CD8-positive, alpha-beta memory T cell (primary cell): Measurements from ENCODE around the gene DAO. TPM values are rescaled to one million over a fixed set of nuclear protein-coding genes. Genes with fewer than 3 reads are reported as not detected.

Source experiments
- CTCF ChIA-PET: fragments of 350-600 bp; sonication (Branson Sonifier 250); formaldehyde crosslinking; loops from one replicate; lab custom pipeline; 2021; ENCODE audit warnings: antibody characterized with exemption; lab: Charles Lee
- POLR2A ChIA-PET: fragments of 350-600 bp; sonication (Branson Sonifier 250); formaldehyde crosslinking; loops from one replicate; lab custom pipeline; 2021; ENCODE audit warnings: antibody characterized with exemption; lab: Charles Lee
- DNase-seq, 5 donors: peaks; one replicate each; pipeline versions ENCODE4 v3.0.0 to v3.0.0-alpha.2; 2020 to 2022; ENCODE audit warnings: mixed read lengths in 1 of 5
- H3K27ac ChIP-seq: one replicate; pipeline ENCODE4 v1.7.0; 2013; ENCODE audit warnings: low read depth, mild to moderate bottlenecking, low read length, moderate library complexity
- H3K27me3 ChIP-seq: 2 replicates; pipeline ENCODE4 v1.7.0; 2013; ENCODE audit warnings: low read length, mild to moderate bottlenecking; ENCODE audit not compliant: insufficient read depth, poor library complexity, severe bottlenecking
- H3K36me3 ChIP-seq: 2 replicates; pipeline ENCODE4 v1.7.0; 2013; ENCODE audit warnings: mild to moderate bottlenecking, low read length, moderate library complexity; ENCODE audit not compliant: insufficient read depth
- H3K4me1 ChIP-seq: 2 replicates; pipeline ENCODE4 v1.7.0; 2013; ENCODE audit warnings: mild to moderate bottlenecking, low read length, moderate library complexity; ENCODE audit not compliant: insufficient read depth
- H3K4me3 ChIP-seq: 2 replicates; pipeline ENCODE4 v1.7.0; 2013; ENCODE audit warnings: mild to moderate bottlenecking, low read length
- H3K9me3 ChIP-seq: 2 replicates; pipeline ENCODE4 v1.7.0; 2013; ENCODE audit warnings: mild to moderate bottlenecking, low read length
- H3K27ac Mint-ChIP-seq, 8 donors: one replicate each; pipeline ENCODE4 v1.8.0; 2020 to 2021; ENCODE audit warnings: mixed read lengths in 8 of 8, mild to moderate bottlenecking in 6 of 8, inconsistent platforms in 3 of 8, moderate library complexity in 3 of 8
- H3K27me3 Mint-ChIP-seq, 2 donors: one replicate each; pipeline ENCODE4 v1.8.0; 2020 to 2021; ENCODE audit warnings: mixed read lengths in 2 of 2, mild to moderate bottlenecking in 1 of 2, moderate library complexity in 1 of 2
- H3K36me3 Mint-ChIP-seq, 3 donors: one replicate each; pipeline ENCODE4 v1.8.0; 2020 to 2021; ENCODE audit warnings: mixed read lengths in 3 of 3, inconsistent platforms in 1 of 3, mild to moderate bottlenecking in 1 of 3
- H3K4me1 Mint-ChIP-seq, 3 donors: one replicate each; pipeline ENCODE4 v1.8.0; 2020 to 2021; ENCODE audit warnings: mixed read lengths in 3 of 3, inconsistent platforms in 1 of 3, mild to moderate bottlenecking in 1 of 3
- H3K4me3 Mint-ChIP-seq, 7 donors: one replicate each; pipeline ENCODE4 v1.8.0; 2020 to 2021; ENCODE audit warnings: mixed read lengths in 7 of 7, mild to moderate bottlenecking in 6 of 7, moderate library complexity in 4 of 7, inconsistent platforms in 2 of 7
- H3K9me3 Mint-ChIP-seq, 5 donors: one replicate each; pipeline ENCODE4 v1.8.0; 2020 to 2022; ENCODE audit warnings: mixed read lengths in 5 of 5, mild to moderate bottlenecking in 3 of 5, moderate library complexity in 2 of 5, inconsistent platforms in 1 of 5
- polyA plus RNA-seq: library from polyadenylated mRNA; unstranded; fragments of 300-500 nt; fragmentation: Illumina TruSeq; gene quantifications from one replicate; pipeline ENCODE4 v1.2.3, GENCODE V29; 2021
- total RNA-seq, 2 experiments: library from RNA; stranded (reverse); gene quantifications; one replicate each; pipeline ENCODE4 v1.2.3, GENCODE V29; 2021

The DAO gene
- not detected for total RNA-seq
- not detected for polyA plus RNA-seq

- H3K4me1 Mint-ChIP-seq, result peaks cover 0 to 4% (median 4%) of the 10 kb centered on the region in 3 donors
- no peak within 1 kb of the TSS for H3K4me3 Mint-ChIP-seq
- no peaks in the 10 kb centered on the region for H3K36me3 Mint-ChIP-seq
- H3K27ac Mint-ChIP-seq, result no peak within 1 kb of the TSS
- H3K4me1 ChIP-seq, result no peaks in the 10 kb centered on the region
- H3K9me3 Mint-ChIP-seq, result peaks cover 0 to 4% (median 0%) of the 10 kb centered on the region in 5 donors
- H3K27me3 Mint-ChIP-seq, result peaks cover 1 to 7% of the 10 kb centered on the region in 2 donors
- no peak within 1 kb of the TSS for H3K27ac ChIP-seq
- H3K9me3 ChIP-seq, result no peaks in the 10 kb centered on the region
- ChIA-PET POLR2A (interaction anchor here (0.6 kb wide), 1 partner anchor 204 kb away, joined by 3 read pairs; no protein-coding TSS in a partner anchor), CTCF (no interaction called here)
- H3K36me3 ChIP-seq, result no peaks in the 10 kb centered on the region
- no peak within 1 kb of the TSS for H3K4me3 ChIP-seq
- no peaks in the 10 kb centered on the region for H3K27me3 ChIP-seq
- DNase-seq, result no peak
Measured at GRCh38 chr12:108879615-108880254, at the start of gene DAO. Gene DAO (plus strand): TSS chr12:108880092. CDS start chr12:108885007, 4,915 bp downstream.

DNA sequence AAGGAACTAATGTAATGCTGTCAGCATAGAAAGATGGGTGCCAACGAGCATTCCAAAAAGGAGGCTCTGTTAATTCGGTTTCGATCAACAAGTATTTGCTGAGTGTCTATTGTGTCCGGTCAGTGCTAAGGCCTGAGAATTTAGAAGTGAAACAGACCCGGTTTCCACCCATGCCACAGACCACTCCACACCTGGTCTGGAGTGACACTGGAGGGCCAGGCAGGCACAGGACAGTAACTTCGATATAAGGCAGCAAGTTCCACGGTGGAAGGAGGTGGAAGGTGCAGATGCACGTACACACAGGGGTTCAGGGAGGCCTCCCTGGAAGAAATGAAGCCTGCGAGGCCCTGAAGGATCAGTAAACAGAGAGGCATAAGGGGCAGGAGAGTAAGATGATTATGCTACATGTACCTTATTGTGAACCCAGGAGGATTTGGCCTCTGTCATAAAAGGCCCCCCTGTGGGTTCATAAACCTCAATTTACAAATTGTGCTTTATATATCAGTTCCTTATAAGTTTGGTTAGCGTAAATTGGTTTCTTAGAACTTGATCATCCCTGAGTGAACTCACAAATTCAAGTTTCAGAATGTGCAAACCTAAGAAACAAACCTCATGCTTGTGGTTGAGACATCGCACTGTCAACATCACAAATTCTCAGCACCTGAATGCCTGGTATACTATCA is 48.4 kb upstream of the DAO start:
- Mint-ChIP-seq H3K27me3 (peaks cover 0 to 2% of the 10 kb centered on the region in 2 donors), H3K27ac (peak overlapping the region; percentile 69 to 92 (median 84)), H3K4me3 (peak overlapping the region in 3 of 7 donors; percentile 26 to 55 (median 50)), H3K9me3 (no peaks in the 10 kb centered on the region), H3K4me1 (peaks cover 21 to 47% (median 31%) of the 10 kb centered on the region in 3 donors), H3K36me3 (peaks cover 3 to 60% (median 21%) of the 10 kb centered on the region in 3 donors)
- Histone ChIP-seq H3K4me3 (no peak overlapping the region), H3K9me3 (no peaks in the 10 kb centered on the region), H3K36me3 (peaks cover 3% of the 10 kb centered on the region), H3K27me3 (no peaks in the 10 kb centered on the region), H3K4me1 (peaks cover under 1% of the 10 kb centered on the region), H3K27ac (no peak overlapping the region)
- CTCF ChIA-PET, result no interaction called here
- DNase-seq, result no peak
- POLR2A ChIA-PET, result no interaction called here

DNA sequence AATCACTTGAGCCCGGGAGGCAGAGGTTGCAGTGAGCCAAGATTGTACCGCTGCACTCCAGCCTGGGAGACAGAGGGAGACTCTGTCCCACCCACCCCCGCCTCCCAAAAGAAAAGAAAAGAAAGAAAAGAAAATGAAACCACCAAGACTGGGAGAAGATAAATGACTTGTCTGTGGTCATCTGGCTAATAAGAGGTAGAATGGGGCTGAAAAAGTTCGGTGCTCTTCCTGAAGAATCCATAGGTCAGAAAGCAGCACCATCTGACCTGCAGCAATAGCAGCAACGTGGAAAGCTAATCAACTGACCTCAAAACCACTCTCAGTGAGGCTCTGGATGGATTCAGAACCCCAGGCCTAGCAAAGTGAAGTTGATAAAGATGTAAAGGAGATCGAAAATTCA is 47.7 kb upstream of the DAO start:
- H3K9me3 ChIP-seq, result no peaks in the 10 kb centered on the region
- H3K36me3 Mint-ChIP-seq, result peaks cover 3 to 54% (median 16%) of the 10 kb centered on the region in 3 donors
- H3K27me3 Mint-ChIP-seq, result peaks cover 0 to 2% of the 10 kb centered on the region in 2 donors
- ChIA-PET CTCF (interaction anchor here (1.5 to 1.6 kb wide), 2 partner anchors 10 to 167 kb away, joined by 3 to 4 read pairs; no protein-coding TSS in a partner anchor), POLR2A (no interaction called here)
- H3K27ac ChIP-seq, result no peak overlapping the region
- no peaks in the 10 kb centered on the region for H3K4me1 ChIP-seq
- no peak overlapping the region for H3K4me3 ChIP-seq
- no peak overlapping the region for H3K4me3 Mint-ChIP-seq
- H3K9me3 Mint-ChIP-seq, result no peaks in the 10 kb centered on the region
- peaks cover 5% of the 10 kb centered on the region for H3K36me3 ChIP-seq
- H3K27me3 ChIP-seq, result no peaks in the 10 kb centered on the region
- DNase-seq, result no peak
- peak overlapping the region in 6 of 8 donors; percentile 15 to 85 (median 60) for H3K27ac Mint-ChIP-seq
- H3K4me1 Mint-ChIP-seq, result peaks cover 17 to 47% (median 31%) of the 10 kb centered on the region in 3 donors

DNA sequence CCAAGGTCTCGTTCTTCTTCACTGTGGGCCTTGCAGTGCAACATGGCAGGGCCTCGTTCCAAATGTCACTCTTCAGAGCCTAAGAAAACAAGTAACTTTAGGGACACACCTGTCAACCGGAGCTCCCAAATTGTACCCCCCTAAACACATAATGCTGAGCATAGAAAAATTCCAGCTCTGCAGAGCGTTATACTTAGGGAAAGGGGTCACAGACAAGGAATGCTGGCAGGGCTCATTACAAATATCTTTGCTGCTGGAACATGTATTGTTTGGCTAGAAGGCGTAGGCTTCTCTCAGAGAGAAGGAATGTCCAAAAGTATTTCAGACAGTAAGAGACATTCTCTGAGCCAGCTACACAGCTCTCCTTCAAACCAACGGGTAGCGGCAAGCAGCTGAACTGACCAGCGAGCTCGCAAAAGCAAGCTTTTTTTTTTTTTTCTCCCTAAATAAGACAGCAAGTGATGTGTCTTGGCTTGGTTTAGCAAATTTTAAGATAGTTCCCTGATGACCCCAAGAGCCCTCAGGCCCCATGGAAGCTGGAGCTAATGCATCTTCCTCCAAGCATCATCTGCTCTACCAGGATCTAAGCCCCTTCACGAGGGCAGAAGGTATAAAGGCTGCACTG is 47.0 kb upstream of the DAO start:
- H3K9me3 Mint-ChIP-seq, result no peaks in the 10 kb centered on the region
- ChIA-PET CTCF (interaction anchor here (1.0 to 1.6 kb wide), 3 partner anchors 11 to 215 kb away, joined by 3 to 4 read pairs (median 3); no protein-coding TSS in a partner anchor), POLR2A (interaction anchor here (0.6 kb wide), 1 partner anchor 215 kb away, joined by 5 read pairs; no protein-coding TSS in a partner anchor)
- H3K36me3 Mint-ChIP-seq, result peaks cover 3 to 51% (median 15%) of the 10 kb centered on the region in 3 donors
- Histone ChIP-seq H3K4me1 (peaks cover 5% of the 10 kb centered on the region), H3K27ac (no peak overlapping the region), H3K36me3 (peaks cover 5% of the 10 kb centered on the region), H3K9me3 (no peaks in the 10 kb centered on the region), H3K4me3 (no peak overlapping the region), H3K27me3 (no peaks in the 10 kb centered on the region)
- no peak for DNase-seq
- no peak overlapping the region for H3K4me3 Mint-ChIP-seq
- H3K27me3 Mint-ChIP-seq, result peaks cover 0 to 2% of the 10 kb centered on the region in 2 donors
- H3K4me1 Mint-ChIP-seq, result peaks cover 22 to 54% (median 38%) of the 10 kb centered on the region in 3 donors
- peak overlapping the region in 3 of 8 donors; percentile 19 to 39 (median 38) for H3K27ac Mint-ChIP-seq

GRCh38 chr12:108833355-108833733 is 46.5 kb upstream of the DAO start:
- H3K4me1 Mint-ChIP-seq, result peaks cover 27 to 59% (median 43%) of the 10 kb centered on the region in 3 donors
- peaks cover 3 to 49% (median 12%) of the 10 kb centered on the region in 3 donors for H3K36me3 Mint-ChIP-seq
- no peaks in the 10 kb centered on the region for H3K9me3 ChIP-seq
- ChIA-PET POLR2A (no interaction called here), CTCF (interaction anchor here (1.0 to 1.6 kb wide), 3 partner anchors 11 to 215 kb away, joined by 3 to 4 read pairs (median 3); no protein-coding TSS in a partner anchor)
- no peak overlapping the region for H3K4me3 ChIP-seq
- H3K9me3 Mint-ChIP-seq, result no peaks in the 10 kb centered on the region
- no peak overlapping the region for H3K4me3 Mint-ChIP-seq
- no peak for DNase-seq
- H3K27me3 ChIP-seq, result no peaks in the 10 kb centered on the region
- peaks cover 10% of the 10 kb centered on the region for H3K4me1 ChIP-seq
- H3K36me3 ChIP-seq, result peaks cover 5% of the 10 kb centered on the region
- no peak overlapping the region for H3K27ac ChIP-seq
- peak overlapping the region in 1 of 8 donors; percentile 38 for H3K27ac Mint-ChIP-seq
- peaks cover 0 to 2% of the 10 kb centered on the region in 2 donors for H3K27me3 Mint-ChIP-seq

- Histone ChIP-seq H3K27ac (no peak overlapping the region), H3K4me3 (no peak overlapping the region), H3K27me3 (no peaks in the 10 kb centered on the region), H3K4me1 (peaks cover 15% of the 10 kb centered on the region), H3K9me3 (no peaks in the 10 kb centered on the region), H3K36me3 (peaks cover 5% of the 10 kb centered on the region)
- H3K27me3 Mint-ChIP-seq, result peaks cover 0 to 2% of the 10 kb centered on the region in 2 donors
- no peak overlapping the region for H3K4me3 Mint-ChIP-seq
- peaks cover 33 to 62% (median 48%) of the 10 kb centered on the region in 3 donors for H3K4me1 Mint-ChIP-seq
- H3K36me3 Mint-ChIP-seq, result peaks cover 3 to 44% (median 12%) of the 10 kb centered on the region in 3 donors
- DNase-seq, result no peak
- no peaks in the 10 kb centered on the region for H3K9me3 Mint-ChIP-seq
- peak overlapping the region in 2 of 8 donors; percentile 42 to 72 for H3K27ac Mint-ChIP-seq
- CTCF ChIA-PET, result interaction anchor here (1.6 kb wide), 1 partner anchor 169 kb away, joined by 4 read pairs; no protein-coding TSS in a partner anchor
- POLR2A ChIA-PET, result no interaction called here
Measured at GRCh38 chr12:108833757-108834472, 46.0 kb upstream of the DAO start.

DNA sequence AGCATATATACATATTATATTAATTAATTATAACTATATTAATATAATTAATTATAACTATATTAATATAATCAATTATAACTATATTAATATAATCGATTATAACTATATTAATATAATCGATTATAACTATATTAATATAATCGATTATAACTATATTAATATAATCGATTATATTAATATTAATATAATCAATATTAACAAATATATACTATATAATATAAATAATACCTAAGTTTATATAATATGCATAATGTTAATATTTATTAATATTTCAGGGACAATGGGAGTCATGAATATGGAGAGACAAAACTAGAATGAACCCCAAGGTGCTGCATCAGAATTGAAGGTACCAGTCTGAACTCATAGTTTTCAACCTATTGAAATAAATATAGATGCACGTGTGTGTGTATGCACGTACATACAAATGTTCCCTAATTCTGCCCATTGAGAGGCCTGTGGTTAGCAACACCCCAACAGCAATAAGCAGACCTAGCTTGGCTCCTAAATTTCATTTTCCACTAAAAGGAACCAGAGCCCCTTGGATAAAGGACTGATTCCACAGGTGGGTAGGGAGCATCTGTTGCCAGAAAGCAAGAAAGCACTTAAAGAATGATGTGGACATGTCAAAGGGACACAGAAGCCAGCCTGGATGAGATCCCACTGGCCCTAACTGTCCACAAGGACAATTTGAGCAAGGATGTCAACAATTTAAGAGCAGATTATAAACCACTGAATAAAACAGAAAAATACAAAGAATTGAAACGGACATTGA is 43.8 kb upstream of the DAO start:
- H3K4me3 Mint-ChIP-seq, result no peak overlapping the region
- peaks cover 48 to 72% (median 62%) of the 10 kb centered on the region in 3 donors for H3K4me1 Mint-ChIP-seq
- CTCF ChIA-PET, result no interaction called here
- POLR2A ChIA-PET, result no interaction called here
- H3K9me3 ChIP-seq, result no peaks in the 10 kb centered on the region
- H3K27ac Mint-ChIP-seq, result peak overlapping the region in 6 of 8 donors; percentile 37 to 98 (median 74)
- no peak overlapping the region for H3K27ac ChIP-seq
- no peak overlapping the region for H3K4me3 ChIP-seq
- no peak for DNase-seq
- peaks cover 5% of the 10 kb centered on the region for H3K36me3 ChIP-seq
- H3K9me3 Mint-ChIP-seq, result no peaks in the 10 kb centered on the region
- peaks cover 3 to 31% (median 10%) of the 10 kb centered on the region in 3 donors for H3K36me3 Mint-ChIP-seq
- H3K4me1 ChIP-seq, result peaks cover 24% of the 10 kb centered on the region
- H3K27me3 Mint-ChIP-seq, result peaks cover 0 to 2% of the 10 kb centered on the region in 2 donors
- H3K27me3 ChIP-seq, result no peaks in the 10 kb centered on the region
